Neural progenitor cell (in vitro differentiated cells): ENCODE data around the gene CHMP2A. TPM values are rescaled to one million over a fixed set of nuclear protein-coding genes. Genes with fewer than 3 reads are reported as not detected.

Source experiments
- DNase-seq: peaks from one replicate; pipeline ENCODE4 v3.0.0-alpha.2; 2016; ENCODE audit warnings: low spot score
- H2AFZ ChIP-seq: fragments of 200-600 bp; sonication (generic); replicated peaks from 2 replicates; pipeline ENCODE4 v1.6.1; 2016; ENCODE audit warnings: antibody characterized with exemption
- H3F3A ChIP-seq: fragments of 200-600 bp; sonication (generic); 2 replicates; pipeline ENCODE4 v1.6.1; 2016; ENCODE audit warnings: antibody characterized with exemption, low read depth
- H3K27ac ChIP-seq: fragments of 200-600 bp; sonication (generic); 2 replicates; pipeline ENCODE4 v1.5.1; 2016; ENCODE audit warnings: mild to moderate bottlenecking
- H3K27me3 ChIP-seq: fragments of 200-600 bp; sonication (generic); 2 replicates; pipeline ENCODE4 v1.6.1; 2016; ENCODE audit warnings: mild to moderate bottlenecking, moderate library complexity
- H3K36me3 ChIP-seq: fragments of 200-600 bp; sonication (generic); 2 replicates; pipeline ENCODE4 v1.5.1; 2016
- H3K4me1 ChIP-seq: fragments of 200-600 bp; sonication (generic); 2 replicates; pipeline ENCODE4 v1.6.1; 2016; ENCODE audit warnings: mixed run types
- H3K4me2 ChIP-seq: fragments of 200-600 bp; sonication (generic); 2 replicates; pipeline ENCODE4 v1.6.1; 2016
- H3K4me3 ChIP-seq: fragments of 200-600 bp; sonication (generic); 2 replicates; pipeline ENCODE4 v1.5.1; 2016
- H3K79me2 ChIP-seq: fragments of 200-600 bp; sonication (generic); 2 replicates; pipeline ENCODE4 v1.6.1; 2016; ENCODE audit warnings: low read depth
- H3K9ac ChIP-seq: fragments of 200-600 bp; sonication (generic); 2 replicates; pipeline ENCODE4 v1.6.1; 2016
- H3K9me3 ChIP-seq: fragments of 200-600 bp; sonication (generic); 2 replicates; pipeline ENCODE4 v1.5.1; 2016; ENCODE audit warnings: low read depth
- H4K20me1 ChIP-seq: fragments of 200-600 bp; sonication (generic); 2 replicates; pipeline ENCODE4 v1.6.1; 2016; ENCODE audit warnings: low read depth
- H3K27ac Mint-ChIP-seq: 3 replicates; pipeline ENCODE4 v1.8.0; 2021; ENCODE audit warnings: mixed read lengths
- H3K27me3 Mint-ChIP-seq: 2 replicates; pipeline ENCODE4 v1.8.0; 2022; ENCODE audit warnings: low read depth, mild to moderate bottlenecking, inconsistent platforms, moderate library complexity, mixed read lengths; ENCODE audit not compliant: insufficient read depth
- H3K36me3 Mint-ChIP-seq: 3 replicates; pipeline ENCODE4 v1.8.0; 2021; ENCODE audit warnings: mixed read lengths
- H3K4me1 Mint-ChIP-seq: 3 replicates; pipeline ENCODE4 v1.8.0; 2021; ENCODE audit warnings: mixed read lengths
- H3K4me3 Mint-ChIP-seq: 3 replicates; pipeline ENCODE4 v1.8.0; 2021; ENCODE audit warnings: mild to moderate bottlenecking, moderate library complexity, mixed read lengths
- H3K9me3 Mint-ChIP-seq: 3 replicates; pipeline ENCODE4 v1.8.0; 2020; ENCODE audit warnings: mixed read lengths
- EZH2 ChIP-seq: fragments of 200-600 bp; sonication (generic); IDR thresholded peaks from 2 replicates; pipeline ENCODE4 v1.6.1; 2017; ENCODE audit warnings: antibody characterized with exemption, mild to moderate bottlenecking, moderate library complexity
- EZH2phosphoT487 ChIP-seq: fragments of 200-600 bp; sonication (generic); IDR thresholded peaks from 2 replicates; pipeline ENCODE4 v1.6.1; 2017; ENCODE audit warnings: antibody characterized with exemption
- total RNA-seq: library from RNA; depleted of rRNA; stranded (reverse); fragments of >200 nt; gene quantifications from 2 replicates; pipeline ENCODE4 v1.2.3, GENCODE V29; 2015; ENCODE audit warnings: low replicate concordance
- TF ChIP-seq, protein P1 (sequence below): fragments of 200-600 bp; sonication (generic); IDR thresholded peaks from 2 replicates; pipeline ENCODE4 v1.5.1; 2017; ENCODE audit warnings: antibody characterized with exemption, mild to moderate bottlenecking

The CHMP2A gene
- total RNA-seq, 1 donor from 2014 or later: 148 TPM

DNA sequence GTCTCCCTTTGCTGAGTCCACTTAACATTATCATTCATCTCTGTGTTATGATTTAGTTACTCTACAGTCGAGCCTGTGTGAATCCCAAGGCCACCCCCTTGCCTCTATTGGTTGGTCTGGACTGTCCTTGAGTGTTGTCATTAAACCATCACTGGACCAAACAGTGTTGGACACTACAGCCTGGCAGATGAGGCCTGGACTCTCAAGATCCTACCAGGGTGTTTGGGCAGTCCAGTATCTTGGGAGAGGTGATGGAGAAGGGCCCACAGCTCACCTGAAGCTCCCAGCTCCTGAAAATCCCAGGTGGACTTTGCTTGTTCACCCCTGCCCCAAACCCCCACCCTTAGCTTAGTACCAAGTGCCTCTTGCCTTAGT is 3.8 kb downstream of the CHMP2A start:
- H3K9ac ChIP-seq: no peak overlapping the region
- no peak overlapping the region for H3K4me2 ChIP-seq
- no peak overlapping the region for H3K27ac ChIP-seq
- DNase-seq: no peak
- peaks cover 96% of the 10 kb centered on the region for H3F3A ChIP-seq
- no peak for TF ChIP-seq EZH2phosphoT487
- no peak for TF ChIP-seq EZH2
- TF ChIP-seq, protein P1, sequence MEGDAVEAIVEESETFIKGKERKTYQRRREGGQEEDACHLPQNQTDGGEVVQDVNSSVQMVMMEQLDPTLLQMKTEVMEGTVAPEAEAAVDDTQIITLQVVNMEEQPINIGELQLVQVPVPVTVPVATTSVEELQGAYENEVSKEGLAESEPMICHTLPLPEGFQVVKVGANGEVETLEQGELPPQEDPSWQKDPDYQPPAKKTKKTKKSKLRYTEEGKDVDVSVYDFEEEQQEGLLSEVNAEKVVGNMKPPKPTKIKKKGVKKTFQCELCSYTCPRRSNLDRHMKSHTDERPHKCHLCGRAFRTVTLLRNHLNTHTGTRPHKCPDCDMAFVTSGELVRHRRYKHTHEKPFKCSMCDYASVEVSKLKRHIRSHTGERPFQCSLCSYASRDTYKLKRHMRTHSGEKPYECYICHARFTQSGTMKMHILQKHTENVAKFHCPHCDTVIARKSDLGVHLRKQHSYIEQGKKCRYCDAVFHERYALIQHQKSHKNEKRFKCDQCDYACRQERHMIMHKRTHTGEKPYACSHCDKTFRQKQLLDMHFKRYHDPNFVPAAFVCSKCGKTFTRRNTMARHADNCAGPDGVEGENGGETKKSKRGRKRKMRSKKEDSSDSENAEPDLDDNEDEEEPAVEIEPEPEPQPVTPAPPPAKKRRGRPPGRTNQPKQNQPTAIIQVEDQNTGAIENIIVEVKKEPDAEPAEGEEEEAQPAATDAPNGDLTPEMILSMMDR: no peak
- Mint-ChIP-seq H3K36me3 (peaks cover 35% of the 10 kb centered on the region), H3K27ac (no peak overlapping the region), H3K4me3 (peak overlapping the region; percentile 44), H3K9me3 (no peaks in the 10 kb centered on the region), H3K27me3 (peaks cover 25% of the 10 kb centered on the region), H3K4me1 (peaks cover 31% of the 10 kb centered on the region)
- H3K9me3 ChIP-seq: no peaks in the 10 kb centered on the region
- H3K36me3 ChIP-seq: no peaks in the 10 kb centered on the region
- H3K79me2 ChIP-seq: peaks cover 53% of the 10 kb centered on the region
- no peaks in the 10 kb centered on the region for H3K27me3 ChIP-seq
- H2AFZ ChIP-seq: no peak overlapping the region
- peaks cover 18% of the 10 kb centered on the region for H3K4me1 ChIP-seq
- H4K20me1 ChIP-seq: peaks cover 55% of the 10 kb centered on the region
- no peak overlapping the region for H3K4me3 ChIP-seq

- Mint-ChIP-seq H3K4me1 (peaks cover 35% of the 10 kb centered on the region), H3K27me3 (peaks cover 25% of the 10 kb centered on the region), H3K36me3 (peaks cover 39% of the 10 kb centered on the region), H3K9me3 (no peaks in the 10 kb centered on the region), H3K27ac (no peak overlapping the region), H3K4me3 (peak overlapping the region; percentile 44)
- Histone ChIP-seq H3K9ac (no peak overlapping the region), H3F3A (peaks cover 96% of the 10 kb centered on the region), H3K4me1 (peaks cover 22% of the 10 kb centered on the region), H2AFZ (no peak overlapping the region), H3K4me3 (no peak overlapping the region), H3K79me2 (peaks cover 57% of the 10 kb centered on the region), H3K36me3 (no peaks in the 10 kb centered on the region), H3K9me3 (no peaks in the 10 kb centered on the region), H3K4me2 (no peak overlapping the region), H3K27me3 (no peaks in the 10 kb centered on the region), H4K20me1 (peaks cover 60% of the 10 kb centered on the region), H3K27ac (no peak overlapping the region)
- TF ChIP-seq EZH2phosphoT487 (no peak), EZH2 (no peak)
- TF ChIP-seq, protein P1: no peak
- no peak for DNase-seq
These were observed 4.4 kb downstream of the CHMP2A start for GRCh38 chr19:58550362-58551122.

GRCh38 chr19:58549664-58550361 is 5.1 kb downstream of the CHMP2A start:
- Mint-ChIP-seq H3K27ac (no peak overlapping the region), H3K4me1 (peaks cover 30% of the 10 kb centered on the region), H3K27me3 (peaks cover 18% of the 10 kb centered on the region), H3K36me3 (peaks cover 43% of the 10 kb centered on the region), H3K4me3 (peak overlapping the region; percentile 68), H3K9me3 (no peaks in the 10 kb centered on the region)
- H3F3A ChIP-seq: peaks cover 92% of the 10 kb centered on the region
- no peak overlapping the region for H3K27ac ChIP-seq
- H2AFZ ChIP-seq: no peak overlapping the region
- peaks cover 65% of the 10 kb centered on the region for H3K79me2 ChIP-seq
- H3K4me1 ChIP-seq: peaks cover 19% of the 10 kb centered on the region
- H4K20me1 ChIP-seq: peaks cover 68% of the 10 kb centered on the region
- H3K4me2 ChIP-seq: no peak overlapping the region
- TF ChIP-seq, protein P1: no peak
- H3K9me3 ChIP-seq: no peaks in the 10 kb centered on the region
- H3K27me3 ChIP-seq: no peaks in the 10 kb centered on the region
- H3K4me3 ChIP-seq: no peak overlapping the region
- no peak overlapping the region for H3K9ac ChIP-seq
- H3K36me3 ChIP-seq: no peaks in the 10 kb centered on the region
- no peak for DNase-seq
